Neural progenitor cell (in vitro differentiated cells): Measurements from ENCODE around the gene THRSP.

Experiments
- EZH2 ChIP-seq: fragments of 200-600 bp; sonication (generic); IDR thresholded peaks from 2 replicates; pipeline ENCODE4 v1.6.1; 2017; ENCODE audit warnings: antibody characterized with exemption, mild to moderate bottlenecking, moderate library complexity
- EZH2phosphoT487 ChIP-seq: fragments of 200-600 bp; sonication (generic); IDR thresholded peaks from 2 replicates; pipeline ENCODE4 v1.6.1; 2017; ENCODE audit warnings: antibody characterized with exemption
- TF ChIP-seq, protein P1 (sequence below): fragments of 200-600 bp; sonication (generic); IDR thresholded peaks from 2 replicates; pipeline ENCODE4 v1.5.1; 2017; ENCODE audit warnings: antibody characterized with exemption, mild to moderate bottlenecking

DNA sequence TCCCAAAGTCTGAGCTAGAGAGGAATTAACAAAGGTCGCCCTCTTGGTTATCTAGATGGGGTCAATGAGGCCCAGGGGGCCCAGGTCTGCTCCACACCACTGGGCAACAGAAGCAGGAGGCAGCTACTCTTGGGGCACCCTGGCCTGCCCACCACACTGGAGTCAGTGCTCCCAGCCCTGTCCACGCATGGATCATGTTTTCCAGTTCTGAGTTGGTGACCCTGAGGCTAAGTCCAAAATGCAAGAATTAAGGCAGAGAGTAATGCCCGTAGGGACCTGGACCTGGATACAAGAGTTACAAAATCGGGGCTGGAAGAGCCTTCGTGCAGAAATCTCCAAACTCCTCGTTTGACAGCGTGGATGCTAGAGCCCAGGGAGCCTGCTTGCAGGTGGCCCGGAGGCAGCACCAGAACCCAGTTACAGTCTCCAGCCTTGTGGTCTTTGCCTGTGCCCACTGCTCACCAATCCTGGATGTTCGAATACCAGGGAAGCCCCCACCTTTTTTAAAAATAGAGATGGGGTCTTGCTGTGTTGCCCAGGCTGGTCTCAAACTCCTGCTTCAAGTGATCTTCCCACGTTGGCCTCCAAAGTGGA lies 6.1 kb upstream of the THRSP start:
- TF ChIP-seq, protein P1, sequence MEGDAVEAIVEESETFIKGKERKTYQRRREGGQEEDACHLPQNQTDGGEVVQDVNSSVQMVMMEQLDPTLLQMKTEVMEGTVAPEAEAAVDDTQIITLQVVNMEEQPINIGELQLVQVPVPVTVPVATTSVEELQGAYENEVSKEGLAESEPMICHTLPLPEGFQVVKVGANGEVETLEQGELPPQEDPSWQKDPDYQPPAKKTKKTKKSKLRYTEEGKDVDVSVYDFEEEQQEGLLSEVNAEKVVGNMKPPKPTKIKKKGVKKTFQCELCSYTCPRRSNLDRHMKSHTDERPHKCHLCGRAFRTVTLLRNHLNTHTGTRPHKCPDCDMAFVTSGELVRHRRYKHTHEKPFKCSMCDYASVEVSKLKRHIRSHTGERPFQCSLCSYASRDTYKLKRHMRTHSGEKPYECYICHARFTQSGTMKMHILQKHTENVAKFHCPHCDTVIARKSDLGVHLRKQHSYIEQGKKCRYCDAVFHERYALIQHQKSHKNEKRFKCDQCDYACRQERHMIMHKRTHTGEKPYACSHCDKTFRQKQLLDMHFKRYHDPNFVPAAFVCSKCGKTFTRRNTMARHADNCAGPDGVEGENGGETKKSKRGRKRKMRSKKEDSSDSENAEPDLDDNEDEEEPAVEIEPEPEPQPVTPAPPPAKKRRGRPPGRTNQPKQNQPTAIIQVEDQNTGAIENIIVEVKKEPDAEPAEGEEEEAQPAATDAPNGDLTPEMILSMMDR, result no peak
- TF ChIP-seq EZH2phosphoT487 (no peak), EZH2 (no peak)
